ENCODE data around the gene WAC. TPM values are rescaled to one million over a fixed set of nuclear protein-coding genes. Genes with fewer than 3 reads are reported as not detected.
"Not testable (repeated sequence)": the region's sequence is repeated elsewhere in the genome, so short reads cannot be mapped to it uniquely, and the experiment has no call there.

The WAC gene
- total and polyA plus RNA-seq, 8 donors = 22.8 to 182 (median 92.5) TPM

DNA sequence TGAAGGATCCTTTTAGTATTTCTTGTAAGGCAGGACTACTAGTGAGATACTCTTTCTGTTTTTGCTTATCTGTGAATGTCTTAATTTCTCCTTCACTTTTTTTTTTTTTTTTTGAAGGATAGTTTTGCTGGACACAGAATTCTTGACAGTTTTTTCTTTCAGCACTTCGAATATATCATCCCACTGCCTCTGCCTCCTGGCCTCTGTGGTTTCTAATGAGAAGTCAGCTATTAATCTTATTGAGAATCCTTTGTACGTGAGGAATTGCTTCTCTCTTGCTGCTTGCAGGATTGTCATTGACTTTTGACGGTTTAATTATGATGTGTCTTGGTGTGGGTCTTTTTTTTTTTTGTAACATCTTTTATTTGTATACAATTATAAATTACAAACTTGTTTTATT, 12.6 kb upstream of the WAC start:
- no peaks in the 10 kb centered on the region for H3K4me1 ChIP-seq
- peaks cover 0 to 23% (median 6%) of the 10 kb centered on the region in 4 donors for H3K9me3 ChIP-seq
- DNase-seq = no peak
- H3K27ac ChIP-seq = no peak overlapping the region
- no peak overlapping the region for H3K4me3 ChIP-seq
- intact Hi-C loops (cut with DNase I; ENCODE audit: low total_unique reads) = no loop called here
- H3K27me3 ChIP-seq = no peaks in the 10 kb centered on the region
- TF ChIP-seq EP300 (IDR thresholded peaks at IDR 0.05) (no peak), POLR2A (IDR thresholded peaks at IDR 0.05) (no peak), POLR2AphosphoS5 (IDR thresholded peaks at IDR 0.05) (no peak)
- TF ChIP-seq, protein P1, sequence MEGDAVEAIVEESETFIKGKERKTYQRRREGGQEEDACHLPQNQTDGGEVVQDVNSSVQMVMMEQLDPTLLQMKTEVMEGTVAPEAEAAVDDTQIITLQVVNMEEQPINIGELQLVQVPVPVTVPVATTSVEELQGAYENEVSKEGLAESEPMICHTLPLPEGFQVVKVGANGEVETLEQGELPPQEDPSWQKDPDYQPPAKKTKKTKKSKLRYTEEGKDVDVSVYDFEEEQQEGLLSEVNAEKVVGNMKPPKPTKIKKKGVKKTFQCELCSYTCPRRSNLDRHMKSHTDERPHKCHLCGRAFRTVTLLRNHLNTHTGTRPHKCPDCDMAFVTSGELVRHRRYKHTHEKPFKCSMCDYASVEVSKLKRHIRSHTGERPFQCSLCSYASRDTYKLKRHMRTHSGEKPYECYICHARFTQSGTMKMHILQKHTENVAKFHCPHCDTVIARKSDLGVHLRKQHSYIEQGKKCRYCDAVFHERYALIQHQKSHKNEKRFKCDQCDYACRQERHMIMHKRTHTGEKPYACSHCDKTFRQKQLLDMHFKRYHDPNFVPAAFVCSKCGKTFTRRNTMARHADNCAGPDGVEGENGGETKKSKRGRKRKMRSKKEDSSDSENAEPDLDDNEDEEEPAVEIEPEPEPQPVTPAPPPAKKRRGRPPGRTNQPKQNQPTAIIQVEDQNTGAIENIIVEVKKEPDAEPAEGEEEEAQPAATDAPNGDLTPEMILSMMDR (IDR thresholded peaks at IDR 0.05) = no peak
- 92 to 98% (median 96%) methylated on average over 3 of the region's 3 CpGs for WGBS, 5 donors
- peaks cover 8 to 19% (median 19%) of the 10 kb centered on the region in 4 donors for H3K36me3 ChIP-seq

- H3K27ac ChIP-seq; H3K4me1 ChIP-seq; DNase-seq; H3K4me3 ChIP-seq; H3K27me3 ChIP-seq; intact Hi-C loops (cut with DNase I; ENCODE audit: low total_unique reads): not testable (repeated sequence)
- WGBS, 5 donors = 91 to 99% (median 97%) methylated on average over 4 of the region's 4 CpGs
- peaks cover 0 to 23% (median 6%) of the 10 kb centered on the region in 4 donors for H3K9me3 ChIP-seq
- H3K36me3 ChIP-seq = peaks cover 8 to 24% (median 24%) of the 10 kb centered on the region in 4 donors
Measured at GRCh38 chr10:28520828-28521227, 12.1 kb upstream of the WAC start.

DNA sequence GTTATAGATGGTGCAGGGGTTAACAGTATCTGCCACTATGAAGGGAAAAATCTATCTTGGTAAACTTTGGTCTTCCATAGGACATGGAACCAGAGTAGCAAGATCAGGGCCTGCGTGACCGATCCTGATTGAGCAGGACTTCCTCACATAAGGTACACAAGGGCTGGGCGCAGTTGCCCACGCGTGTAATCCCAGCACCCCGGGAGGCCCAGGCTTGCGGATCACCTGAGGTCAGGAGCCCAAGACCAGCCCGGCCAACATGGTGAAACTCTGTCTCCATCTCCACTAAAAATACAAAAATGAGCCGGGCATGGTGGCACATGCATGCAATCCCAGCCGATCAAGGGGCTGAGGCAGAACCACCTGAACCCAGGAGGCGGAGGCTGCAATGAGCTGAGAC, 11.0 kb upstream of the WAC start:
- Histone ChIP-seq H3K36me3 (peaks cover 8 to 25% (median 25%) of the 10 kb centered on the region in 4 donors), H3K9me3 (peaks cover 0 to 23% (median 5%) of the 10 kb centered on the region in 4 donors)
- H3K4me1 ChIP-seq; H3K4me3 ChIP-seq; H3K27me3 ChIP-seq; DNase-seq; intact Hi-C loops (cut with DNase I; ENCODE audit: low total_unique reads); H3K27ac ChIP-seq: not testable (repeated sequence)
- whole genome bisulfite sequencing, 5 donors = 91 to 99% (median 96%) methylated on average over 8 to 11 of the region's 11 CpGs

DNA sequence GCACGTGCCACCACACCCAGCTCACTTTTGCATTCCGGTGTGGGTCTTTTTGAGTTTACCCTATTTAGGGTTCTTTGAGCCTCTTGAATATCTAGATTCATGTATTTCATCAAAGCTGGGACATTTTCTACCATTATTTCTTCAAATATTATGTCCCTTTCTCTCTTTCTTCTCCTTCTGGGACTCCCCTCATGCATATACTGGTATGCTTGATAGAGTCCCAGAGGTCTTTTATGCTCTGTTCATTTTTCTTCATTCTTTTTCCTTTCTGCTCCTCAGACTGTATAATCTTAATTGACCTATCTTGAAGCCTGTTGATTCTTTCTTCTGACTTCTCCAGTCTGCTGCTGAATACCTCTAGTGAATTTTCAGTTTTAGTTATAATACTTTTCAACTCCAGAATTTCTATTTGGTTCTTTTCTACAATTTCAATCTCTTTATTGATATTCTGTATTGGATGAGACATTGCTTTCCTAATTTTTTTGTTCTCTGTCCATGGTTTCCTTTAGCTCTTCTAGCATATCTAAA, 9.1 kb upstream of the WAC start:
- Histone ChIP-seq H3K4me1 (no peaks in the 10 kb centered on the region), H3K27ac (no peak overlapping the region), H3K9me3 (peaks cover 0 to 23% (median 3%) of the 10 kb centered on the region in 4 donors), H3K36me3 (peaks cover 8 to 25% (median 25%) of the 10 kb centered on the region in 4 donors), H3K27me3 (no peaks in the 10 kb centered on the region), H3K4me3 (no peak overlapping the region)
- DNase-seq = no peak
- intact Hi-C loops (cut with DNase I; ENCODE audit: low total_unique reads) = no loop called here
- WGBS, 5 donors = 94 to 100% (median 97%) methylated on average over 2 of the region's 2 CpGs
- no peak for TF ChIP-seq POLR2A (IDR thresholded peaks at IDR 0.05)
- TF ChIP-seq POLR2AphosphoS5 (IDR thresholded peaks at IDR 0.05) = no peak
- TF ChIP-seq EP300 (IDR thresholded peaks at IDR 0.05) = no peak
- TF ChIP-seq, protein P1 (IDR thresholded peaks at IDR 0.05) = no peak

- Histone ChIP-seq H3K9me3 (no peaks in the 10 kb centered on the region), H3K36me3 (peaks cover 6 to 9% (median 8%) of the 10 kb centered on the region in 4 donors), H3K27ac (no peak overlapping the region), H3K27me3 (no peaks in the 10 kb centered on the region), H3K4me3 (no peak overlapping the region), H3K4me1 (peaks cover 9 to 43% (median 25%) of the 10 kb centered on the region in 4 donors)
- 75 to 84% (median 78%) methylated on average over 3 of the region's 3 CpGs for WGBS, 5 donors
- TF ChIP-seq POLR2AphosphoS5 (IDR thresholded peaks at IDR 0.05) (no peak), POLR2A (IDR thresholded peaks at IDR 0.05) (no peak), EP300 (IDR thresholded peaks at IDR 0.05) (no peak)
- TF ChIP-seq, protein P1 (IDR thresholded peaks at IDR 0.05) = no peak
- intact Hi-C loops (cut with DNase I; ENCODE audit: low total_unique reads) = no loop called here
- DNase-seq = no peak
Measured at GRCh38 chr10:28530751-28531150, 2.2 kb upstream of the WAC start.

All from stomach (tissue), 9 donors.